Body of pancreas (tissue), 4 donors: Measurements from ENCODE around the gene ASB2. TPM values are rescaled to one million over a fixed set of nuclear protein-coding genes. Genes with fewer than 3 reads are reported as not detected.
A peak's percentile ranks its signal among the peaks of the same experiment; 100 is the strongest.

Experiments
- ATAC-seq: fragments of 150-250 bp; one replicate; pipeline ENCODE4 v1.9.1; 2016
- DNase-seq, 4 donors: peaks; one replicate each; pipeline ENCODE4 v3.0.0-alpha.2; 2019
- H3K27ac ChIP-seq, 4 donors: fragments of 200-600 bp; sonication (generic); 1 replicate in 3 of 4; 2 replicates in 1 of 4; pipeline versions ENCODE4 v1.5.1 to v1.6.1; 2016 to 2019; ENCODE audit warnings: mild to moderate bottlenecking in 1 of 4, mixed read lengths in 1 of 4, moderate library complexity in 1 of 4
- H3K27me3 ChIP-seq, 2 donors: fragments of 200-600 bp; sonication (generic); one replicate each; pipeline ENCODE4 v1.6.0; 2016; ENCODE audit warnings: mild to moderate bottlenecking in 1 of 2
- H3K36me3 ChIP-seq, 2 donors: fragments of 200-600 bp; sonication (generic); replicated peaks in 1 of 2; 2 replicates each; pipeline ENCODE4 v1.5.1; 2016; ENCODE audit warnings: low read depth in 2 of 2; ENCODE audit not compliant: insufficient read depth in 1 of 2
- H3K4me1 ChIP-seq: fragments of 200-600 bp; sonication (generic); one replicate; pipeline ENCODE4 v1.6.0; 2016
- H3K4me3 ChIP-seq, 2 donors: fragments of 200-600 bp; sonication (generic); 1 replicate in 1 of 2; 2 replicates in 1 of 2; pipeline ENCODE4 v1.5.1; 2016 to 2019
- H3K9me3 ChIP-seq, 3 donors: fragments of 200-600 bp; sonication (generic); 1 replicate in 2 of 3; 2 replicates in 1 of 3; pipeline ENCODE4 v1.5.1; 2016
- POLR2A ChIP-seq, 3 donors: fragments of 450-650 bp; IDR thresholded peaks; one replicate each; pipeline ENCODE4 v1.6.1; 2016; ENCODE audit warnings: antibody characterized with exemption in 3 of 3, mild to moderate bottlenecking in 2 of 3
- WGBS, 2 donors: methylation state at CpG; one replicate each; pipeline ENCODE4 v1.1.5; 2017; 5-methylcytosine and 5-hydroxymethylcytosine counted together
- intact Hi-C: fragments of 100-400 bp; cut with DNase I; formaldehyde crosslinking; loops from one replicate; pipeline ENCODE4 v1.15.1; 2023
- total RNA-seq, 2 donors: library from RNA; depleted of rRNA; stranded (reverse); fragments of >200 nt; gene quantifications; one replicate each; pipeline ENCODE4 v1.1.0, GENCODE V29; 2016
- TF ChIP-seq, protein P1 (sequence below), 7 experiments: fragments of 450-650 bp in 4 of 7; fragments of 200-600 bp in 3 of 7; sonication (generic) in 3 of 7; IDR thresholded peaks; one replicate each; pipeline ENCODE4 v1.5.1; 2016 to 2019; ENCODE audit warnings: antibody characterized with exemption in 7 of 7

The ASB2 gene
- total RNA-seq, 2 donors from 2014 or later, result 0.33 to 7.0 TPM

DNA sequence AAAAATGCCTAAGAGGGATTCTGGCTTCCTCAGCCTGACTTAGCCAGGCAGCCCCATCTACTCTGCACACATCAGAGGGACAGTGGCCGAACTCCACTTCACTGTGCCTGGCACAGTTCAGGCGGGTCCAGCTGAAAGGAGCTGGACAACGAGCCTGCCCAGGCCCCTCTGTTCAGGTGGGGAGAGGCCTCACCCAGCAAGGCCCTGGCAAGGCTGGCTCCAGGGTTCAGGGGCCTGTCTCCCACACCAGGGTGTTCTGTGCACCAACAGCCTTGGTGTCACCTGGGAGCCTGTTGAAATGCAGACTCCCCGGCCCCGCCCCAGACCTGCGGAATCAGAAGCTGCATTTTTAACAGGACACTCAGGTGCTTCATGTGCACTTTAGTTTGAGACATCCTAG is 39.4 kb downstream of the ASB2 start:
- peaks cover 30% of the 10 kb centered on the region for H3K4me1 ChIP-seq
- no peaks in the 10 kb centered on the region for H3K9me3 ChIP-seq
- H3K4me3 ChIP-seq, result no peak overlapping the region
- ATAC-seq (no peak), DNase-seq (no peak)
- no peaks in the 10 kb centered on the region for H3K27me3 ChIP-seq
- TF ChIP-seq POLR2A (IDR thresholded peaks at IDR 0.05), result no peak
- TF ChIP-seq, protein P1, sequence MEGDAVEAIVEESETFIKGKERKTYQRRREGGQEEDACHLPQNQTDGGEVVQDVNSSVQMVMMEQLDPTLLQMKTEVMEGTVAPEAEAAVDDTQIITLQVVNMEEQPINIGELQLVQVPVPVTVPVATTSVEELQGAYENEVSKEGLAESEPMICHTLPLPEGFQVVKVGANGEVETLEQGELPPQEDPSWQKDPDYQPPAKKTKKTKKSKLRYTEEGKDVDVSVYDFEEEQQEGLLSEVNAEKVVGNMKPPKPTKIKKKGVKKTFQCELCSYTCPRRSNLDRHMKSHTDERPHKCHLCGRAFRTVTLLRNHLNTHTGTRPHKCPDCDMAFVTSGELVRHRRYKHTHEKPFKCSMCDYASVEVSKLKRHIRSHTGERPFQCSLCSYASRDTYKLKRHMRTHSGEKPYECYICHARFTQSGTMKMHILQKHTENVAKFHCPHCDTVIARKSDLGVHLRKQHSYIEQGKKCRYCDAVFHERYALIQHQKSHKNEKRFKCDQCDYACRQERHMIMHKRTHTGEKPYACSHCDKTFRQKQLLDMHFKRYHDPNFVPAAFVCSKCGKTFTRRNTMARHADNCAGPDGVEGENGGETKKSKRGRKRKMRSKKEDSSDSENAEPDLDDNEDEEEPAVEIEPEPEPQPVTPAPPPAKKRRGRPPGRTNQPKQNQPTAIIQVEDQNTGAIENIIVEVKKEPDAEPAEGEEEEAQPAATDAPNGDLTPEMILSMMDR (IDR thresholded peaks at IDR 0.05), result no peak
- H3K27ac ChIP-seq, result no peak overlapping the region
- H3K36me3 ChIP-seq, result no peaks in the 10 kb centered on the region
- intact Hi-C loops, result loop anchor here (5.0 kb wide), 1 partner anchor 65 kb away; no protein-coding TSS in a partner anchor
- WGBS, 2 donors, result 87% methylated on average over 6 of the region's 6 CpGs; no CpG with 5 or more reads in 1 of the 2 donors

DNA sequence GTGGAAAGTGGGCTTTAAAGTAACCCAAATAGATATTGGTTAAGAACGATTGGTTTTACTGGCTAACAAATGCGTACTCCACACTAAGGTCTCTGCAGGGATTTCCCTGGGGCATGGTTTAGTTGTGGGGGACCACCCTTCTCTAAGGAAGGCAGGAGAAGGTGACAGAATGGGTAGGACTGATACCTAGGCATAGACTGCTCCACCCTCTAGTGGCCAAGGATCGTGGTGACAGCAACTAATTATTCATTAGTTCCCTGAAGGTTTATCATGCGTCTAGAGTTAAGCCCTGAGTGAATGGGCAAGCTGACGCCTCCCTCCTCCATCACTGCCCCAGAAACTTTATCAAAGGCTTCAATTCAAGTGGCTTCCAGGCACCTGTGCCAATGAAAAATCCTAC is 40.1 kb downstream of the ASB2 start:
- intact Hi-C loops, result loop anchor here (5.0 kb wide), 1 partner anchor 66 kb away; no protein-coding TSS in a partner anchor
- no peak for TF ChIP-seq POLR2A (IDR thresholded peaks at IDR 0.05)
- TF ChIP-seq, protein P1 (IDR thresholded peaks at IDR 0.05), result peak in 5 of 7 experiments; percentile 20 to 46 (median 37)
- no peak overlapping the region for H3K4me3 ChIP-seq
- no peak for ATAC-seq
- H3K4me1 ChIP-seq, result peaks cover 23% of the 10 kb centered on the region
- H3K27me3 ChIP-seq, result no peaks in the 10 kb centered on the region
- H3K9me3 ChIP-seq, result no peaks in the 10 kb centered on the region
- H3K36me3 ChIP-seq, result no peaks in the 10 kb centered on the region
- WGBS, 2 donors, result 26 to 43% methylated on average over 4 to 5 of the region's 5 CpGs
- no peak overlapping the region for H3K27ac ChIP-seq
- peak in 1 of 4 donors; percentile 32 for DNase-seq

GRCh38 chr14:93935213-93935612 is 41.2 kb downstream of the ASB2 start:
- ATAC-seq (no peak), DNase-seq (no peak)
- Histone ChIP-seq H3K36me3 (no peaks in the 10 kb centered on the region), H3K27ac (no peak overlapping the region), H3K27me3 (no peaks in the 10 kb centered on the region), H3K9me3 (no peaks in the 10 kb centered on the region), H3K4me3 (no peak overlapping the region), H3K4me1 (peaks cover 13% of the 10 kb centered on the region)
- TF ChIP-seq, protein P1 (IDR thresholded peaks at IDR 0.05), result no peak
- no peak for TF ChIP-seq POLR2A (IDR thresholded peaks at IDR 0.05)
- intact Hi-C loops, result loop anchor here (5.0 kb wide), 1 partner anchor 67 kb away; no protein-coding TSS in a partner anchor
- 59% methylated on average over 8 of the region's 8 CpGs for WGBS, 2 donors

DNA sequence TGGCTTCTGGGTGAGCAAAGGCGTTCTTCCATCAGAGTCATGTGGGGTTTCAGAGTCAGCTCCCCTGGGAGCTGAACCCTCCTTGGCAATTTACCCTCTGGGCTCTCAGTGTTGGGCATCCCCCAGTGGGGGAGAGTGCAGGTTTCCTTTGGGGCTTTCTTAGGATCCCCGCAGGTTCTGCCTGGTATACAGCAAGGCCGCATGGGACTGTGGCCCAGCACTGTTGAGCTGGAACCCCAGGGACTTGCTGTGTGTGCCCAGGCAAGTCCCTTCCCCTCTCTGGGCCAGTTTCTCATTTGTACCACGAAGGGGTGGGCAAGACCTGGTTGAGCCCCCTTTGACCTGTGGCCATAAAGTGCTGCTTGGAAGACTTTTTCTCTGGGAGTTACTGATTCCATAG is 43.7 kb downstream of the ASB2 start:
- H3K27ac ChIP-seq, result no peak overlapping the region

DNA sequence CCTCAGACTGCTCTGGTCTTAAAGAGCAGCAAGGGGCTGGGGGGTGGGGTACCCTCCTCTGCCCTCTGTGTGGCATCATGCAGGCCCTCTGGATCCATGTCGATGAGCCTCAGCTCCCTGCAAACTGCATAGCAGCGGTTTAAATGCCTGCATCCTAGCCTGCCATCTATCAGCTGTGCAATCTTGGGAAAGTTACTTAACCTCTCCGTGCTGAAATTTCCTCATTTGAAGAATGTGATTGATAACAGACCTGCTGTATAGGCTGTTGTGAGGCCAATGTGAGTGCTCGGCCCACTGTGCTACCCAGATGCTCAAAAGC is 45.4 kb downstream of the ASB2 start:
- intact Hi-C loops, result no loop called here
- 66 to 77% methylated on average over 4 of the region's 4 CpGs for WGBS, 2 donors

More for the DNA sequence above, 43.7 kb downstream of the ASB2 start:
- 83% methylated on average over 3 to 4 of the region's 4 CpGs for WGBS, 2 donors
- H3K4me3 ChIP-seq, result no peak overlapping the region
- DNase-seq, result no peak
- no peak for ATAC-seq
- no peaks in the 10 kb centered on the region for H3K27me3 ChIP-seq
- TF ChIP-seq POLR2A (IDR thresholded peaks at IDR 0.05), result no peak
- TF ChIP-seq, protein P1 (IDR thresholded peaks at IDR 0.05), result no peak
- no peaks in the 10 kb centered on the region for H3K4me1 ChIP-seq
- no peaks in the 10 kb centered on the region for H3K36me3 ChIP-seq
- intact Hi-C loops, result no loop called here
- no peaks in the 10 kb centered on the region for H3K9me3 ChIP-seq

More for the DNA sequence above, 45.4 kb downstream of the ASB2 start:
- H3K27ac ChIP-seq, result no peak overlapping the region
- no peak for ATAC-seq
- H3K9me3 ChIP-seq, result no peaks in the 10 kb centered on the region
- no peak overlapping the region for H3K4me3 ChIP-seq
- no peak for DNase-seq
- H3K4me1 ChIP-seq, result no peaks in the 10 kb centered on the region
- H3K27me3 ChIP-seq, result no peaks in the 10 kb centered on the region
- H3K36me3 ChIP-seq, result no peaks in the 10 kb centered on the region
- TF ChIP-seq POLR2A (IDR thresholded peaks at IDR 0.05), result no peak
- TF ChIP-seq, protein P1 (IDR thresholded peaks at IDR 0.05), result no peak
